HG03378 (cell line): ENCODE results near the gene FAM111B.
"Not testable (repeated sequence)": the region's sequence is repeated elsewhere in the genome, so short reads cannot be mapped to it uniquely, and the experiment has no call there.

Experiments used
- ATAC-seq: cut with Tn5 transposase; IDR thresholded peaks from one replicate; pipeline ENCODE4 v1.9.1; 2021; ENCODE audit warnings: mild to moderate bottlenecking, moderate library complexity; ENCODE audit not compliant: unreplicated experiment

FAM111B gene

GRCh38 chr11:59106363-59107336 is at the start of gene FAM111B:
Gene FAM111B (plus strand): TSS chr11:59107237. CDS start chr11:59109626, 2,389 bp downstream.
- ATAC-seq: peak; percentile 80

DNA sequence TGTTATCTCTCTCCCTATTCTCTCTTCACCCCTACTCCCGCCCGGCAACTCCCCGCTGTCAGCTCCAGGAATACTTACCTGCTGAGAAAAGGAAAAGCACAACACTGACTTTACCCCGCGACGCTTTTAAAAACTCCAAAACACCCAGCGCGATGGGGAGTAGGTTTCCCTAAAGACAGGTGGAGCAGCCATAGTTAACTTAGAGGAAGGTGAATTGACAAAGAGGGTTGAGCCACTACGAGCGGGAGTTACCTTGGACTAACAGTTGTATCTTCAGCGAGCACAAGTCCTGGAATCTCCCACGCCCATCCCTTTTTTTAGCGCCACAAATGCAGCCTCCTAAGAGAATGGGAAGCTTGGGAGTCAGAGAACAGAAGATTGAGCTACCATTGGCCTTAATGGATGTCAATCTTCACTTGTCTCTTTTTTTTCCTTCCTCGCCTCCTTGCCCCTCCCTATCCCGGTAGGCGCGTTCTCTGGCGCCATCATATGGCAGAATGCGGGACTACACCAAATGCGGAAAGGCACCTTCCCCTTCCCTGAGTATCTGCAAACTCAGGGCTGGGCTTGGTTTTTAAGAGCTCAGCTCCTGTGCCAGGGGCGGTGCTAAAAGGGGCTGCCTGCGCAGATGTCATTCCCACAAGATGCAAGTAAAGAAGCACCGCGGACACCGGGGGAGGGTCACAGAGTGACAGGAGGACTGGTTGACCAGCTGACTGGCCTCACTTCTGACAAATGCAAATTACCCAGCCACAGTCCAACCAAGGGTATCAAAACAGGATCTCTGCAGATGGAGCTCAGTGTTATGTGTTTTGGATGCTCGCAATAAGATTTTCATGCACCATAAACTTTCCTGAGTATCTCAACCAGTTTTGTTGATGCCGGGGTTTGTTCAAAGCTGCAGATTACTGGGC is 48.7 kb upstream of the FAM111B start:
- ATAC-seq: peak; percentile 94

DNA sequence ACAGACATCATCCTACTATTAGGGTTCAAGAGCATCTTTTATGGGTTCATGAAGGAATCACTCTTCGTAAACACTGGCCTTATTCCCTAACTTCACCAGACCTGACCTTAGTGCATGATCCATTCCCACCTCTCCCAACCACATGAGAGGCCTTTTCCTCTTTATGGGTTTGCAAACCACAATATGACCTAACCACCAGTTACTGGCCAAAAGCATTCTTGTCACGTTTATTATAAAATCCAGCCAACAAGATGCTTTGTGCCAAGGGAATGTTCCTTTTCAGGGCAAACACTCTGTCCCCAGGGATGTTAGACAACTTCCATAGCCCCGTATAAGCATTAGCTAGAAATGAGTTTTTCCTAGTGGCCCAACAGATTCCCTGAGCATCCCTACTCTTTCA is 46.9 kb upstream of the FAM111B start:
- not testable (repeated sequence) for ATAC-seq

DNA sequence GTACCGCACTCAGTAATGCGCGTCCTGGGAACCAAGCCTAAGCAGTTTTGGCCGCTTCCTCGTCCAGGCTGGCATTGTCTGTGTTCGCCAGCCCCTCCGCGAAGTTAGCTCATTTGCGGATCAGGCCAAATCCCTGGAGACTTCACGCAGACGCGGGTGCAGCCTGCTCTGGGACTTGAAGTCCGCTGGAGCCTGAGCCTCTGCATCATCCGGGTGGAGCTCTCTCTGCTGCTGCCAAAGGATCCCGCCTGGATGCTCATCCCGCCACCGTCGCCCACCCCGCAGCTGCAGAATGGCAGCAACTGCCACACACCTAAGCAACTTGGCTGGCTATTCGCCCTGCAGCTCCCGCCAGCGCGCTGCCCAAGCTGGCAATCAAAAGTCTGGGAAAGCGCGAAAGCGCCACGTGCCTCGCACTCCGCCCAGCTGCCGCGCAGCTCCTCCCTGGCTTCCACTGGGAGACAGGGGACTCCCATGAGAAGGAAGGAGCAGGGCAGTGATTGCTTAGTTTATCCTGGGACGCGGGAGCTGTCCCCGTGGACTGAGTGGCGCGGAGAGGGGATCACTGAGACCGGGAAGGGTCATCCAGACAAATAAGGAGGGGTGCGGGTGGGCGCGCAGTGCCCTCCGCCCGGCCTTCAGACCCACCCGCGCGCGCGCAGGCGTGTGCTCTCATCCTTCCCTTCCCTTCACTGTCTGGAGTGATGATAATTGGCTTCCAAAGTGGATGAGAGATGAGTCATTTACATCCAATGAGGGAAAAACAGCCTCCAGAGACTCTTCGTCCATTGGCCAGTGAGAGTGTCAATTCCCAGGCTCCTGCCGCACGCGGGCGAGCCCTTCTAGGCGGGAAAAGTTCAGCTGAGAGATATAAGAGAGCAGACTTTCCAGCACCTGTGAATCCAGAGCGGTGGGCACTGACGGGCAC is 44.2 kb upstream of the FAM111B start:
- no peak for ATAC-seq

DNA sequence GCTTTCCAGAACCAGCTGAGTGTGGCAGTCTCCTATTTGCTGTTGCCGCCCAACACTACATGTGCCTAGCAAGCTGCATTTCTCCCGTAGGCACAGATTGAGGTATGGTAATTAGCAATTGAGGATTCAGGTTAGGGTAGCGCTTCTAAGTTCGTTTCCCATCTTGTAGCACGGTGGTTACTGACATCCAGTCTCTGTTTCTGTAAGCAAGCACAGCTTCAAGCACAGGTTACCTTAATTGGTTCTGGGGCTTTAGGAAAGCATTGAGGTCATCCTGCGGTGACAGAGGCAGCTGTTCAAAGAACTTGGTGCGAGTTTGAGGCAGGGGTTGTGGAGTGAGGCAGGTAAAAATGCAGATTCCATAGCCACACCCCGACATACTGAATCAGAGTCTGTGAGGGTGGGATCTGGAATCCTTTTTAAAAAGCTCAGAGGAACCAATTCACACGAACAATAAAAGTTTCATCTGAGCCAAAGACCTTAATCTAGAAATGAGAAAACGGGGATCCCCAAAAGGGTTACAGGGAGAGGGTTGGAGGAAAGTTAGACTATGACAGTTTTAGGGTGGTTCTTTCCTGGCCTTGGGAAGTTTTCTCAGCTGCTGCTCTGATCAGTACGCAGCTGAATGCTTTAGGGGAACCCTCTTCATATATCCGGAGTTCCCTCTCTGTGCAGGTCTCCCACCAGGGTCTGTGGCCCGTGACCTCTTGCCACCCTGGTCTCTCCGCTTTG is 42.9 kb upstream of the FAM111B start:
- ATAC-seq: peak; percentile 61

- no peak for ATAC-seq
Observed at GRCh38 chr11:59069087-59069486, 38.0 kb upstream of the FAM111B start.

DNA sequence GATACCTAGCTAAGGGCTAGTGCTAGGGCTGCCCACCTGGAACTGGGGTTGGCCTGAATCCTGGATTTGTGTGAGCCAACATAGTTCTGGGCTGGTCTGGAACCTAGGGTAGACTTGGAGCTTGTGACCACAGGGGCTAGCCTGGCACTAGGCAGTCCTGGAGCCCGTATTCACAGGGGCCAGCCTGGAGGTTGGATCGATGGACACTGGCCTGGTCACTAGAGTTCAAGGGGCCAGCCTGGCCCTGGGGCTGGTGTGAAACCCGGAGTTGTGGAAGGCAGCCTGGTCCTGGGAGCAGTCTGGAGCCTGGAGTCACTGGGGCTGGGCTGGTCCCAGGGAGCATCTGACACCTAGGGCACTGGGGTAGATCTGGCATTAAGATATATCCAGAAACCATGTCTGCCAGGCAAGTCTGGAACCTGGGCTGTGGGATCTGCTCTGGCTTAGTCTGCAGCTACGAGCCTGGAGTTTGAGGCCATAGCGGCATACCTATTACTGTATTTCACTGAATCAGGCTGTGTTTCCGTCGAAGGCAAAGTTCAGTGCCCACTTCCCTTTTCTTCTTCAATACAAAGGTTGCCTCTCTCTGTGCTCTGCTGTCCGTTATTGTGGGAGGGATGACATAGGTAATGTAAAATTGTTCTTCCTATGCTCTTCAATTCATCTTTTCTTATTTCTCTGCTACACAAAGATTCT is 30.0 kb upstream of the FAM111B start:
- peak; percentile 84 for ATAC-seq

DNA sequence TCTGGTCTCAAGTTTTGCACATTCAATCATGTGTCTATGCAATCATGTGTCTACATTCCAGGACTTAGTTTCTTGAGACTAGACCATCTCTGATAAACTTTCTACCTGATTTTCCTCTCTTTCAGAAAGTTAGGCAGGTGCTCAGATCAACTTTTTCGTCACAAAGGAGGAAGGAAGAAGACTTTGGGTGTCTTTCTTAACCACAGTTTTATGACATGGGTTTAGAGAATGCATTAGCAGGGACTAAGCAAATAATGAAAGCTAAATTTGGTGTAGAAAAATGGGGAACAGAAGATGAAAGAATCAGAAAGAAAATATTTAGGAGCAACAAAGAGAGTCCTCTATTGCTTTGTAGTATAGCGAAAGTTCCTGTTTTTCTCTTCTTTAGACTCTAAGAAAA is 28.6 kb upstream of the FAM111B start:
- no peak for ATAC-seq

GRCh38 chr11:59079086-59079485 is 28.0 kb upstream of the FAM111B start:
- no peak for ATAC-seq

DNA sequence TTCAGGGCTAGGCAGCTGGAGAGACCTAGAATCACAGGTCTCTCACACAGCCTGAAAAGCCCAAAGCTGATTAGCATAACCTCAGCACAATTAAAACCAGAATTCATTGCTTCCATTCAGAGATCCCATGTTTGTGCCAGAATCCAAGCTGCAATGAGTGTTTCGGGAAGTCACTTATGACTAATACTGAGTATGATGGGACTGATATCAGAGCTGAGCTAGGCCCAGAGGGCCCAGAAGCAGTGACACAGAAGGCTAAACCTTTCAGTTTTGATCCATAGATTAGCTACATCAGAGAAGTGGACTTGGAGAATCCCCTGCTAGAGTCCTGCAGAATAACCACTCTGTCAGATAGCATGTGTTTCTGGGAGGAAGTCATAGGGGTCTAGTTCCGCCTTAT is 26.6 kb upstream of the FAM111B start:
- ATAC-seq: not testable (repeated sequence)

GRCh38 chr11:59081430-59082020 is 25.5 kb upstream of the FAM111B start:
- not testable (repeated sequence) for ATAC-seq

DNA sequence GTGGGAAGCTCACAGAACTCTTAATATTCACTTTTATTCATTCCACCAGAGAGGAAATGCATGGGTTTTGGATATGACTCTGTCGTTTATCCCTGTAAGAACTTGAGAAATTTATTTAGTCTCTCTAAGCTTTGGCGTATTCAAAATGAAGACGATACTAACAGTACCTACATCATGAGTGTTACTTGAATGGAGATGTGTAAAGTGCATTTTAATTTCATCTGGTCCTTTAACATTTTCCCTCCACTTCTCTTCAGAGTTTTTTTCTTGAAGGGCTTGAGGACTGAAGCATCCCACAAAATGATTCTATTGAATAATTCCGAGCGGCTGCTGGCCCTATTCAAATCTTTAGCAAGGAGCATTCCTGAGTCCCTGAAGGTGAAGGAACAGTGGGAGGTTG is 21.0 kb upstream of the FAM111B start, which contains the start of gene GLYATL1B:
Gene GLYATL1B (plus strand): TSS at position 301 of the 400 bp plus-strand sequence. CDS start 0 bp downstream, at position 301.
- not testable (repeated sequence) for ATAC-seq

DNA sequence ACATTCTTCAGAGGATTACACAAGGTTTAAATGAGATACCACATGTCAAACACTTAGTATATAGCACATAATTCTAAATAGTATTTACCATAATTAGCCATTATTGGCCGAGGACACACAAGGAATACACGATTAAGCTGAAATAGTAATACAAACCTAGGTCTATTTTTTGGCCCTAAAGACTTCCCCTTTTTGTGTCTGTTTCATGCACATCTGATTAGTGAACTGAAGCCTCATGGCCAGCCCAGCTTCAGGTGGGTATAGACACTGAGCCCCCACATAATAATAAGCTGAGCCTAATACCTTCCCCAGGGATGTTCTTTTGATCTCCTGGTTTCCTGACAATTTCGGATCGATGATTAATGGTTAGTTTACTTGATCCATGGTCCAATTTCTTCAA is 18.9 kb upstream of the FAM111B start:
- ATAC-seq: no peak

GRCh38 chr11:59093576-59093975 is 13.5 kb upstream of the FAM111B start:
- not testable (repeated sequence) for ATAC-seq

GRCh38 chr11:59095225-59095624 is 11.8 kb upstream of the FAM111B start:
- peak; percentile 88 for ATAC-seq

DNA sequence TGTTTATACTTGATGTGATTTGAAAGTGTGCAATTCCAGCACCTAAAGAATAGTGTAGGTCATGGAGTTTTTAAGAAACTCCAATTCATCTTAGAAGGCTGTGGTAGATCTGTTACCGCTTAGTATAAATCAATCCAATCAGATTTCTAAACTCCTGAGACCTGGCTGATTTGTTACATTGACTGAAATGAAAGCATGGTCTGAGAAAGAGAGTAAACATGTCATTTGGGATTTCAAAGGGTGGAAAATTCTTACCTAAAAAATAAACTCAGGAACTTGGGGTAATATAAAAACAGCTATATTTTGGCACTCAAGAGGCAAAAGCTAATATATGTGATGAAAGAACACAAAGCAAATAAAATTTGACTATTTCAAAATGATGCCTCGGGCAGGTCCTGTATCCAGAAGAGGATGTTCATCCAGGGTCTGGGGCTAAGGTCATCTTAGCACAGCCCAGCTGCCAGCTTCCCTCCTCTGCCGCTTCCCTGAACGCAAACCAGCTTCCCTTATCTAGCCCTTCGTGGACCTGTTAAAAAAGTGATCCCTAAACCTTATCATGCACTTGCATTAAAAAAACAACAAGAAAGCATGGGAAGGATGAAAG is 11.0 kb upstream of the FAM111B start:
- not testable (repeated sequence) for ATAC-seq

- ATAC-seq: peak; percentile 57
Observed at GRCh38 chr11:59097113-59097708, 9.8 kb upstream of the FAM111B start.

- not testable (repeated sequence) for ATAC-seq
Observed at GRCh38 chr11:59097938-59098337, 9.1 kb upstream of the FAM111B start.
